H1 (cell line): ENCODE data around the gene SRRM4. TPM values are rescaled to one million over a fixed set of nuclear protein-coding genes. Genes with fewer than 3 reads are reported as not detected.

Experiments used
- CTCF ChIA-PET: fragments of 300-600 bp; sonication (Branson Sonifier 250); formaldehyde crosslinking; loops from one replicate; lab custom pipeline; 2021; ENCODE audit not compliant: partially characterized antibody; lab: Charles Lee
- POLR2A ChIA-PET: fragments of 300-600 bp; sonication (Branson Sonifier 250); formaldehyde crosslinking; loops from one replicate; lab custom pipeline; 2021; ENCODE audit warnings: inconsistent platforms; ENCODE audit not compliant: partially characterized antibody; lab: Charles Lee
- DNase-seq, 2 experiments: peaks; one replicate each; pipeline versions ENCODE4 v3.0.0 to v3.0.0-alpha.2; 2010 to 2022; ENCODE audit warnings: low spot score in 2 of 2, low read depth in 1 of 2, mixed read lengths in 1 of 2
- FAIRE-seq: peaks from 2 replicates; lab custom pipeline; 2011; peaks lifted over from hg19 to GRCh38; lab: Jason Lieb, UNC
- H2AFZ ChIP-seq: 2 replicates; pipeline ENCODE4 v1.8.1; 2012; ENCODE audit warnings: low read length, inconsistent platforms
- H2AK5ac ChIP-seq: 2 replicates; pipeline ENCODE4 v1.6.1; 2013; ENCODE audit warnings: low read depth, low read length
- H2BK120ac ChIP-seq: replicated peaks from 2 replicates; pipeline ENCODE3; 2013; ENCODE audit warnings: low read depth, low read length, inconsistent platforms
- H2BK12ac ChIP-seq: 2 replicates; pipeline ENCODE4 v1.6.1; 2013; ENCODE audit warnings: low read depth, low read length
- H2BK15ac ChIP-seq: 2 replicates; pipeline ENCODE4 v1.6.1; 2013; ENCODE audit warnings: low read length
- H2BK20ac ChIP-seq: 2 replicates; pipeline ENCODE4 v1.6.1; 2013; ENCODE audit warnings: low read length
- H2BK5ac ChIP-seq: 2 replicates; pipeline ENCODE4 v1.6.1; 2013; ENCODE audit warnings: low read depth, low read length
- H3K14ac ChIP-seq: 2 replicates; pipeline ENCODE4 v1.6.1; 2013; ENCODE audit warnings: inconsistent platforms; ENCODE audit not compliant: insufficient read length
- H3K18ac ChIP-seq: 2 replicates; pipeline ENCODE4 v1.6.1; 2013; ENCODE audit warnings: low read length; ENCODE audit errors: extremely low read depth
- H3K23ac ChIP-seq: 2 replicates; pipeline ENCODE4 v1.6.1; 2013; ENCODE audit warnings: inconsistent platforms; ENCODE audit not compliant: insufficient read length
- H3K23me2 ChIP-seq: 2 replicates; pipeline ENCODE4 v1.6.1; 2013; ENCODE audit warnings: low read depth, low read length
- H3K27ac ChIP-seq: 2 replicates; pipeline ENCODE4 v1.6.1; 2011; ENCODE audit warnings: low read depth, low read length, inconsistent platforms
- H3K27me3 ChIP-seq, 4 experiments: replicated peaks in 1 of 4; 1 replicate in 1 of 4; 2 replicates in 3 of 4; pipeline versions ENCODE4 v1.6.1 to v1.8.1; 2011 to 2013; ENCODE audit warnings: low read length in 3 of 4, mild to moderate bottlenecking in 3 of 4, inconsistent platforms in 2 of 4, mixed read lengths in 2 of 4, moderate library complexity in 1 of 4; ENCODE audit not compliant: control insufficient read depth in 3 of 4, insufficient read depth in 3 of 4; ENCODE audit errors: extremely low read depth in 1 of 4
- H3K36me3 ChIP-seq, 4 experiments: 2 replicates each; pipeline versions ENCODE4 v1.6.1 to v1.8.1; 2011 to 2013; ENCODE audit warnings: mild to moderate bottlenecking in 4 of 4, low read length in 3 of 4, moderate library complexity in 2 of 4, control low read depth in 1 of 4, inconsistent platforms in 1 of 4; ENCODE audit not compliant: insufficient read depth in 4 of 4, control insufficient read depth in 2 of 4
- H3K4ac ChIP-seq: replicated peaks from 2 replicates; pipeline ENCODE3; 2013; ENCODE audit warnings: low read length, low read depth, mixed read lengths, inconsistent platforms; ENCODE audit not compliant: insufficient read length
- H3K4me1 ChIP-seq, 4 experiments: replicated peaks in 1 of 4; 1 replicate in 1 of 4; 2 replicates in 3 of 4; pipeline versions ENCODE4 v1.6.1 to v1.8.1; 2011 to 2013; ENCODE audit warnings: low read length in 3 of 4, inconsistent platforms in 2 of 4, mixed read lengths in 1 of 4; ENCODE audit not compliant: insufficient read depth in 4 of 4, control insufficient read depth in 3 of 4
- H3K4me2 ChIP-seq, 2 experiments: 2 replicates each; pipeline versions ENCODE4 v1.6.1 to v1.8.1; 2011 to 2013; ENCODE audit warnings: low read depth in 2 of 2, low read length in 2 of 2, control low read depth in 1 of 2, inconsistent platforms in 1 of 2, mild to moderate bottlenecking in 1 of 2; ENCODE audit not compliant: insufficient read depth in 1 of 2
- H3K4me3 ChIP-seq, 4 experiments: fragments of 200-600, 300-600 bp in 1 of 4; sonication (generic), shearing (Covaris generic), sonication (Bioruptor Twin) in 1 of 4; 2 replicates each; pipeline versions ENCODE4 v1.5.1 to v1.8.1; 2011 to 2016; ENCODE audit warnings: low read length in 4 of 4, low read depth in 3 of 4, control low read depth in 2 of 4, inconsistent platforms in 2 of 4, mild to moderate bottlenecking in 2 of 4, mixed read lengths in 1 of 4, moderate library complexity in 1 of 4; ENCODE audit not compliant: insufficient read depth in 2 of 4; ENCODE audit errors: extremely low read depth in 1 of 4
- H3K56ac ChIP-seq: replicated peaks from 2 replicates; pipeline ENCODE3; 2013; ENCODE audit warnings: low read depth, mild to moderate bottlenecking, mixed read lengths, low read length, inconsistent platforms; ENCODE audit not compliant: insufficient read length
- H3K79me1 ChIP-seq: 2 replicates; pipeline ENCODE4 v1.6.1; 2013; ENCODE audit warnings: low read depth, low read length, control low read depth
- H3K79me2 ChIP-seq, 2 experiments: 2 replicates each; pipeline versions ENCODE4 v1.6.1 to v1.8.1; 2012 to 2013; ENCODE audit warnings: low read length in 2 of 2, mild to moderate bottlenecking in 2 of 2, inconsistent platforms in 1 of 2; ENCODE audit not compliant: insufficient read depth in 2 of 2, control insufficient read depth in 1 of 2
- H3K9ac ChIP-seq, 4 experiments: replicated peaks in 1 of 4; 1 replicate in 1 of 4; 2 replicates in 3 of 4; pipeline versions ENCODE4 v1.6.1 to v1.8.1; 2011 to 2013; ENCODE audit warnings: low read depth in 3 of 4, low read length in 3 of 4, control low read depth in 2 of 4, mild to moderate bottlenecking in 2 of 4, moderate library complexity in 2 of 4, inconsistent platforms in 1 of 4; ENCODE audit errors: extremely low read depth in 1 of 4
- H3K9me3 ChIP-seq, 2 experiments: 2 replicates each; pipeline versions ENCODE4 v1.6.1 to v1.8.1; 2012 to 2013; ENCODE audit warnings: mild to moderate bottlenecking in 2 of 2, moderate library complexity in 2 of 2, control low read depth in 1 of 2, inconsistent platforms in 1 of 2, low read depth in 1 of 2, low read length in 1 of 2, mixed read lengths in 1 of 2; ENCODE audit not compliant: insufficient read depth in 2 of 2
- H4K20me1 ChIP-seq, 2 experiments: replicated peaks in 1 of 2; 2 replicates each; pipeline versions ENCODE3 to v1.8.1; 2011 to 2013; ENCODE audit warnings: inconsistent platforms in 2 of 2, low read length in 2 of 2, mild to moderate bottlenecking in 1 of 2; ENCODE audit not compliant: insufficient read depth in 2 of 2, control insufficient read depth in 1 of 2
- H4K5ac ChIP-seq: 2 replicates; pipeline ENCODE4 v1.6.1; 2013; ENCODE audit warnings: low read length, low read depth, mixed read lengths, inconsistent platforms; ENCODE audit not compliant: insufficient read length
- H4K8ac ChIP-seq: 2 replicates; pipeline ENCODE4 v1.8.0; 2013; ENCODE audit warnings: mild to moderate bottlenecking, moderate library complexity, low read length, inconsistent platforms; ENCODE audit not compliant: insufficient read depth; ENCODE audit errors: extremely low read depth
- H4K91ac ChIP-seq: replicated peaks from 2 replicates; pipeline ENCODE3; 2013; ENCODE audit warnings: low read length, mixed read lengths, inconsistent platforms; ENCODE audit not compliant: insufficient read length
- BRCA1 ChIP-seq: IDR thresholded peaks from 2 replicates; pipeline ENCODE4 v1.6.1; 2012; ENCODE audit warnings: low read depth, low read length, improper control_type of control experiment
- CTCF ChIP-seq, 3 experiments: IDR thresholded peaks; 1 replicate in 2 of 3; 2 replicates in 1 of 3; pipeline versions ENCODE4 v1.5.1 to v1.6.1; 2011; ENCODE audit warnings: low read length in 3 of 3, mild to moderate bottlenecking in 3 of 3, inconsistent platforms in 2 of 3, low read depth in 1 of 3, moderate library complexity in 1 of 3; ENCODE audit not compliant: insufficient read depth in 1 of 3; ENCODE audit errors: control extremely low read depth in 1 of 3
- HDAC2 ChIP-seq, 2 experiments: fragments of 300-600 bp in 1 of 2; sonication (generic) in 1 of 2; IDR thresholded peaks; 2 replicates each; pipeline ENCODE4 v1.6.1; 2011 to 2012; ENCODE audit warnings: low read depth in 2 of 2, low read length in 2 of 2, mild to moderate bottlenecking in 2 of 2, moderate library complexity in 2 of 2, borderline replicate concordance in 1 of 2, inconsistent platforms in 1 of 2
- KDM4A ChIP-seq: IDR thresholded peaks from one replicate; pipeline ENCODE4 v1.7.1; 2012; ENCODE audit warnings: low read depth, mild to moderate bottlenecking, moderate library complexity, low read length, inconsistent platforms; ENCODE audit not compliant: severe bottlenecking
- NANOG ChIP-seq: IDR thresholded peaks from 2 replicates; pipeline ENCODE4 v1.6.1; 2011; ENCODE audit warnings: low read length, low read depth, mild to moderate bottlenecking, inconsistent platforms; ENCODE audit not compliant: insufficient read depth, poor library complexity, severe bottlenecking
- NRF1 ChIP-seq: IDR thresholded peaks from 2 replicates; pipeline ENCODE4 v1.6.1; 2011; ENCODE audit warnings: mild to moderate bottlenecking, low read depth, low read length, improper control_type of control experiment
- POLR2A ChIP-seq, 2 experiments: IDR thresholded peaks; 1 replicate in 1 of 2; 2 replicates in 1 of 2; pipeline ENCODE4 v1.6.1; 2011; ENCODE audit warnings: low read depth in 2 of 2, low read length in 2 of 2, mild to moderate bottlenecking in 2 of 2; ENCODE audit errors: control extremely low read depth in 1 of 2
- RFX5 ChIP-seq: IDR thresholded peaks from 2 replicates; pipeline ENCODE4 v1.6.1; 2011; ENCODE audit warnings: low read depth, low read length, improper control_type of control experiment, borderline replicate concordance
- SP1 ChIP-seq: IDR thresholded peaks from 2 replicates; pipeline ENCODE4 v1.6.1; 2011; ENCODE audit warnings: low read depth, low read length
- YY1 ChIP-seq: IDR thresholded peaks from 2 replicates; pipeline ENCODE4 v1.6.1; 2011; ENCODE audit warnings: low read depth, mild to moderate bottlenecking, low read length
- WGBS, 2 experiments: shearing (Covaris generic) in 1 of 2; methylation state at CpG; one replicate each; pipeline versions ENCODE4 v1.1.6 to v1.1.7; 2013 to 2015; ENCODE audit warnings: low lambda C conversion rate in 2 of 2, mixed read lengths in 2 of 2, inconsistent platforms in 1 of 2, low coverage in 1 of 2, missing lambda C conversion rate in 1 of 2; ENCODE audit not compliant: insufficient replicate concordance in 2 of 2, insufficient coverage in 1 of 2, insufficient read length in 1 of 2; ENCODE audit errors: extremely low coverage in 1 of 2, missing lambda C conversion rate in 1 of 2; 5-methylcytosine and 5-hydroxymethylcytosine counted together
- polyA plus RNA-seq, 7 experiments: library from polyadenylated mRNA; depleted of rRNA in 3 of 7; stranded (reverse) in 5 of 7; unstranded in 2 of 7; fragments of >200 nt in 5 of 7; fragments of 200-250 nt in 2 of 7; gene quantifications; 1 replicate in 5 of 7; 2 replicates in 1 of 7; 4 replicates in 1 of 7; pipeline versions ENCODE4 v1.2.1 to v1.2.3, GENCODE V29; 2011 to 2013; ENCODE audit warnings: missing spikeins in 2 of 7, mixed read lengths in 2 of 7
- total RNA-seq: library from RNA; stranded (reverse); fragmentation: NEBNext Ultra II Directional; extraction: Animal tissue kit (Norgen Biotek cat#: 25700); gene quantifications from 2 replicates; pipeline ENCODE4 v1.2.1, GENCODE V29; 2021

The SRRM4 gene
- total and polyA plus RNA-seq, 2 of the 8 experiments (the other 6 are each of a cell fraction or from before 2014, with no cell fraction given), result 0.53 to 1.1 TPM

GRCh38 chr12:118959985-118960560 is 21.3 kb upstream of the SRRM4 start:
- CTCF ChIA-PET, result interaction anchor here (0.6 to 2.5 kb wide), 9 partner anchors 9 to 123 kb away, joined by 3 to 12 read pairs (median 6); partner anchors contain the start of gene SRRM4
- H3K18ac ChIP-seq, result no peak overlapping the region
- no peak for FAIRE-seq
- TF ChIP-seq RFX5, result no peak
- TF ChIP-seq NANOG, result no peak
- TF ChIP-seq BRCA1, result no peak
- no peak for TF ChIP-seq CTCF (IDR thresholded peaks at IDR 0.05; ENCODE audit: control extremely low read depth in 1 of 3, insufficient read depth in 1 of 3, low read depth in 1 of 3, low read length in 3 of 3)
- no peak for TF ChIP-seq KDM4A
- no peak for TF ChIP-seq NRF1
- no peak for TF ChIP-seq YY1
- no peak for TF ChIP-seq SP1
- no peak for TF ChIP-seq POLR2A (IDR thresholded peaks at IDR 0.05; ENCODE audit: control extremely low read depth in 1 of 2, low read depth in 2 of 2, low read length in 2 of 2)
- TF ChIP-seq HDAC2 (IDR thresholded peaks at IDR 0.05; ENCODE audit: borderline replicate concordance in 1 of 2, low read depth in 2 of 2, low read length in 2 of 2), result no peak

More at GRCh38 chr12:118959985-118960560, 21.3 kb upstream of the SRRM4 start:
- POLR2A ChIA-PET, result interaction anchor here (0.6 to 0.9 kb wide), 2 partner anchors 19 to 184 kb away, joined by 3 read pairs; no protein-coding TSS in a partner anchor
- 86% methylated on average over 2 of the region's 2 CpGs; no CpG with 5 or more reads in 1 of the 2 experiments for WGBS, 2 experiments
- Histone ChIP-seq H3K4me2 (no peak overlapping the region), H4K8ac (no peak overlapping the region), H2BK12ac (no peak overlapping the region), H2BK120ac (no peak overlapping the region), H3K14ac (no peak overlapping the region), H3K4ac (no peak overlapping the region), H3K27me3 (no peaks in the 10 kb centered on the region), H3K4me3 (no peak overlapping the region), H2AK5ac (no peak overlapping the region), H2BK5ac (no peak overlapping the region), H4K20me1 (no peaks in the 10 kb centered on the region), H3K36me3 (no peaks in the 10 kb centered on the region), H3K9me3 (0 out of 4 replicates have a peak, but pooled peaks cover 3 to 4% of the 10 kb centered on the region in 2 experiments), H2BK20ac (no peak overlapping the region), H3K79me2 (no peaks in the 10 kb centered on the region), H3K56ac (no peak overlapping the region), H2AFZ (no peak overlapping the region), H2BK15ac (no peak overlapping the region), H3K27ac (no peak overlapping the region), H3K23ac (no peak overlapping the region), H3K9ac (no peak overlapping the region), H3K79me1 (no peaks in the 10 kb centered on the region), H4K5ac (no peak overlapping the region), H4K91ac (no peak overlapping the region), H3K4me1 (no peaks in the 10 kb centered on the region; a peak in 1 of 7 replicates), H3K23me2 (no peaks in the 10 kb centered on the region)
- no peak for DNase-seq
